ENCODE results near the gene CYREN.
"Not testable (repeated sequence)": the region's sequence is repeated elsewhere in the genome, so short reads cannot be mapped to it uniquely, and the experiment has no call there.

CYREN gene

DNA sequence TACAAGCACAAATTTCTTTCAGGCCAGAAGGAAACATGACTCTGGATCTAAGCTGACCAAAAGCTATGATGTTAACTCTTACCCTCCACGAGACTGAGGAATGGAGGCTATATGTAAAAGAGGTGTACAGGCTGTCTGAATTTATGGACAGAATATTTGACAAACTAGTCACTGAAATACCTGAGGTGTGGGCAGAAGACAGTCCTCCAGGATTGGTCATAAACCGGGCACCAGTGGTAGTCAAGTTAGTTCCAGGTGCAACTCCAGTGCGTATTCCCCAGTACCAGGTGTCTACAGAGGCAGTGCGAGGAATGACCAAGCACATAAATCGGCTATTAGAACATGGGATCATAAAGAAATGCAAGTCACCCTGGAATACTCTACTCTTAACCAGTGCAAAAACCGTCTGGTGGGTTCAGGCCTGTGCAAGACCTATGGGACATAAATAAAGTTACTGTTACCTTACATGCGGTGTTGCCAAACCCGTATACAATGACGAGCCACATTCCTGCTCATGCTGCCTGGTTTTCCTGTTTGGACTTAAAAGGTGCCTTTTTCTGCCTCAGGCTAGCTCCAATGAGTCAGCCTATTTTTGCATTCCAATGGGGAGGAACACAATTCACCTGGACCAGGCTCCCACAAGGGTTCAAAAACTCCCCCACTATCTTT, 6.7 kb upstream of the CYREN start:
- no peak for DNase-seq (ENCODE audit: low read depth in 2 of 2)

DNA sequence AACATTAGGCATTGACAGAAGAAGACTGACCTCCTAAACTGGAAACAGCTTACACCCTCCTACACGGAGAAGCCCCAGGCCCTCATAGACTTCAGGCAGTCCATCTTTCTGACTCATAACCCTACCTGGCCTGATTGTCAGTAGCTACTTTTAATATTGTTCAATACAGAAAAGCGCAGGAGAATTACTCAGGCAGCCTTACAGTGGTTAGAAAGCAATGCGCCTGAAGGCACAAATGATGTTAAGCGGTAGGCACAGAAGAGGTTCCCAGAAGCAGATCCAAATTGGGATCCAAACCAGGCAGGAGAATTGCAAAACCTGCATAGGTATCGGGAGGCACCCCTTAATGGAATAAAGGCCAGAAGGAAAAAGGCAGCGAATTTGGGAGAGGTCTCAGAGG, 5.4 kb upstream of the CYREN start:
- no peak for DNase-seq (ENCODE audit: low read depth in 2 of 2)

DNA sequence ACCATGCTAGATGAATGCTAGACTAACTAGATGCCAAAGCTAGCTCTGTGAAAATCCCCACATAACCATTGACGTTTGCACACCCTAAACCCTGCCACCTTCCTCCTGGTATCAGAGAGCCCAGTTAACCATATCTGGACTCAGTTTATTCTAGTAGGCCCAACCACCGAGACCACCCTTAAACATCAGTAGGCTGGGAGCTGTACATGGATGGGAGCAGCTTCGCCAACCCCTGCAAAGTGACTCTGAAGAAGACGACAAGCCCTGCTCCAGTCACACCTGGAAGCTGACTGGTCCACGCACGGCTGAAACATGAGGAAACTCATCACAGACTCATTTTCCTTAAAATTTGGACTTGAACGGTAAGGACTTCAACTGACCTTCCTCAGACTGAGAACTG, 4.4 kb upstream of the CYREN start:
- no peak for DNase-seq (ENCODE audit: low read depth in 2 of 2)

DNA sequence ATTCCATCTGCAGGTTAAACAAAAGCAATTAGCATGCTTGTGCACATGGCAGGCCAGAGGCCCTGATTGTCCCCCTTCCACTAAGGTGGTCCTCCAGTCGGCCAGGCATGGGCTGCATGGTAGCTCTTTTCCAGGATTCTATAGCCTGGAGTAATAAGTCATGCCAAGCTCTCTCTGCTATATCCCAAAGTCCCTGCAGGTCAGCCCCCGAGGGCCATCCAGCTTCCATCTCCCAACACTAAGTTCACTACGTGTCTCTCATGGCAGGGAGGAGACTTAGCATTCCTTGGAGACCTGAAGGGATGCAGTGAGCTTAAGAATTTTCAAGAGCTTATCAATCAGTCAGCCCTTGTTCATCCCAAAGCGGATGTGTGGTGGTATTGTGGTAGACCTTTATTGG, 3.4 kb upstream of the CYREN start:
- DNase-seq (ENCODE audit: low read depth in 2 of 2): not testable (repeated sequence)

DNA sequence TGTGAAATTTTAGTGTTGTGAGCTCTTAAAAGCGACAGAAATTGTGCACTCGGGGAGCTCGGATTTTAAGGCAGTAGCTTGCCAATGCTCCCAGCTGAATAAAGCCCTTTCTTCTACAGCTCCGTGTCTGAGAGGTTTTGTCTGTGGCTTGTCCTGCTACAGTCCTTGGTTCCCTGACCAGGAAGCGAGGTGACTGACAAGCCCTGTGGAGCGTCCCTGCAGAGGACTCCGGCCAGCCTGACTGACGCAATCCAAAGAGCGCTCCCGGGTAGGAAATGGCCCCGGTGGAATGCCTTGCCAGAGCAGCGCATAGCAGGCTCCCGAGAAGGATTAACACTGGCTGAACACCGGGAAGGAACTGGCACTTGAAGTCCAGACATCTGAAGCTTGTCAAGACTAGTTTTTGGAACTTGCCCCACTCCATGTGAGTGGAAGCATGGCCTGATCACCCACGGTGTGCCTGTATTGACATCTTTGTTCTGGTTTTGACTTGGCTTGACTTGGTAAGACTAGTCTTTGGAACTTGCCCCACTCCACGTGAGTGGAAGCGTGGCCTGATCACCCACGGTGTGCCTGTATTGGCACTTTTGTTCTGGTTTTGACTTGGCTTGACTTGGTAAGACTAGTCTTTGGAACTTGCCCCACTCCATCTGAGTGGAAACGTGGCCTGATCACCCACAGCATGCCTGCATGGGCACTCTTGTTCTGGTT, 1.2 kb upstream of the CYREN start:
- not testable (repeated sequence) for DNase-seq (ENCODE audit: low read depth in 2 of 2)

- DNase-seq (ENCODE audit: low read depth in 2 of 2): not testable (repeated sequence)
Measured at GRCh38 chr7:135170998-135171481, 533 bp upstream of the CYREN start.

- DNase-seq (ENCODE audit: low read depth in 2 of 2): no peak
Measured at GRCh38 chr7:135169964-135170273, 588 bp downstream of the CYREN start.

DNA sequence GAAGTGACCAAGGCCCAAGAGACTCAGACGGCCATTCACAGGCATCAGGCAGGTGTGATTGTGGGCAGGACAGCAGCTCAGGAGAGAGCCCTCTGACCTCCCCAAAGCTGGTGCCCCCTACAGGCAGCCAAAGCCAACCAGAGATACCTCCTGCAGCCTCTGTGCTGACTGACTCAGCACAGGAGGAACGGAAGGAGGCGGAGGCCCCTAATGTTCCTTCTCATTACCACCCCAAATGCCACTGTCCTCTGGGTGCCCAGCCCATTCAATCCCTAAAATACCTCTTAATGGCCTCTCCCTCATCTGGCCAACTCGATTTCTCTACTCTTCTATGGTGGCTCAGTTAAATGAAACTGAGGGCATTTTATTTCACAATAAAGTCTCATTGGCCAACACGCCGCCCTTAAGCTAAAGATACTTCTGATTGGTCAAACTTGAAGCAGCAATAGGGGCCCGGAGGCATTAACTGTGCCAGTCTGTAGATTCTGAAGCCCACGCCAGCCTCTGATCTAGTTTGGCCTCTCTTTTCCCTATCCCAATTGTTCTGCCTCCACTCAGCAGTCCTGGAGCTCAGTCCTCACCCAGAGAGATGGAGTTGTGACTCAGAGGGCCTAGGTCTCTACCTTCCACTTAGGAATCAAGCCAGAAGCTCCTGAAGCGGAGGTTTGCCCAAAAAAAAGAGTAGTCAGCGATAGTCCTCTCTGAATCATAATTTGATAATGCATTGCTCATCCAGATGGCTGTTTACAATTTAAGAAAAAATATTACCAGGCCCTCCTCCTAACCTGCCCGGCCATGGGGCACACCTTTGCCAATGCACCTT, 1.2 kb downstream of the CYREN start:
- DNase-seq (ENCODE audit: low read depth in 2 of 2): no peak

DNA sequence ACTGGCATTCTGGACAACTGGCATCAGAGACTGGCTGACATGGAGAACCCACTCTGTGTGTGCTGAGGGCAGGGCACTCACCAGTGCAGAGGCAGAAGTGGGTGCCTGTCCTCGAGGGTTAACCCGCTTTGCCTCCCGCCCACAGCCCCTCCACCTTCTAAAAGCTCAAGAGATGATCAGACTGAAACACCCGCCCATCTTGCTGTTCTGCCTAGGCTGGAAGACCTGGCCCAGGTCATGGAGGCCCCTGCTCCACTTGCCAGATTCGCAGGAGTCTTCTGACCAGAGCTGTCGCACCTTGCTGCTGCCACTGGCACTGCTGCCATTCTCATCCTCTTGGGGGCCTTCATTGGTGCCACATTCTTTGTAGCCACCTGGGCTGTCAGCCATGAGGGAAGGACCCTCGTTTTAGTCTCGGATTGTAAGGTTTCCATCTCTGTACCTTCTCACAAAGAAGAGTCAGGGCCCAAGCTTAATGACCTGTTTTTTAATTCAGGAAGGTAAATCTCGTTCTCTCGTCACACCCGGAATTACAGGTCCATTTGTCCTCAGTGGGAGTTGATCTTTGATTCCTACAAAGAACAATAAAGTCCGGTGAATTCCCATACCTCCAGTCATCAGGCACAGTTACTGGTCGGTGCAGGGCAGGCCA, 1.9 kb downstream of the CYREN start:
- no peak for DNase-seq (ENCODE audit: low read depth in 2 of 2)

DNA sequence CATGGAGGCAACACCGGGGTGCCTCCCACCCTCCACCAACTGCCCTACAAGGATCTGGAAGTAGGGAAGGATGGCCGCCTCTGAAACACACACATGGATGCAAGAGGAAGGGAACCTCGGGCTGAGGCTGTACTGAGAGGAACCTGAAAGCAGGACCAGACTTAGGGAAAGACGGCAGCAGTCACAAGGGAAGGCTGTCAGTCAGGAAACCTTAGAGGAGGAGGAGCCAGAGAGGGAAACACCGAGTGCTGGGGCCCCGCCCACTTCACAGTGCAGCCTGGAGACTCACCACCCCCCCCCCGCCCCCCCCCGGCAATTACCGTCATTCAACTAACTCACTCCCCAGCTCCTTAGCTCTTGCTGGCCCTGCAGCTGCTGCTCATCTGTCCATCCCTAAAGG, 2.5 kb downstream of the CYREN start:
- no peak for DNase-seq (ENCODE audit: low read depth in 2 of 2)

DNA sequence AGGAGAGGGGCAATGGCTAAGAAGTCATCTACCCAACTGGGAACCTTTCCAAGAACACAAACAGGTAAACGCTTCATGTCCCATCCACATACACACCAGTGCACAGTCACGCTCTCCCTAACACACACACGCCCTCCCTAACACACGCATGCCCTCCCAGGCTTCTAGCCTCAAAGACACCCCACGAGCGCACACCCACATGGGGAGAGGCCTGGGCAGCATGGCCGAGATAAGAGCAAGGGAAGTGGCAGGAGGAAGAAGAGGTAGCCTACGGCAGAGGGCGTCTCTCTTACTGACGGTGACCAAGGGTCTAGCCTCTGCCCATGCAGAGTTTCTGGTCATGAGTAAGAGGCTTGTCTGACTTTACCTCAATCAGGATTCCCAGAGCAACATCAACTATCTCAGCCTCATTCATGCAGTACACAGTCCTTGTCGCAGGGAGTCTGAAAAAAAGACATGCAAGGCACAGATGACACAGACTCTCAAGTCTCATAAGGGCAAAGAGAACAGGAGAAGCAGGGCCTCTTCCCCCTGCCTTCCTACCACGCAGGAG, 3.1 kb downstream of the CYREN start:
- DNase-seq (ENCODE audit: low read depth in 2 of 2): no peak

DNA sequence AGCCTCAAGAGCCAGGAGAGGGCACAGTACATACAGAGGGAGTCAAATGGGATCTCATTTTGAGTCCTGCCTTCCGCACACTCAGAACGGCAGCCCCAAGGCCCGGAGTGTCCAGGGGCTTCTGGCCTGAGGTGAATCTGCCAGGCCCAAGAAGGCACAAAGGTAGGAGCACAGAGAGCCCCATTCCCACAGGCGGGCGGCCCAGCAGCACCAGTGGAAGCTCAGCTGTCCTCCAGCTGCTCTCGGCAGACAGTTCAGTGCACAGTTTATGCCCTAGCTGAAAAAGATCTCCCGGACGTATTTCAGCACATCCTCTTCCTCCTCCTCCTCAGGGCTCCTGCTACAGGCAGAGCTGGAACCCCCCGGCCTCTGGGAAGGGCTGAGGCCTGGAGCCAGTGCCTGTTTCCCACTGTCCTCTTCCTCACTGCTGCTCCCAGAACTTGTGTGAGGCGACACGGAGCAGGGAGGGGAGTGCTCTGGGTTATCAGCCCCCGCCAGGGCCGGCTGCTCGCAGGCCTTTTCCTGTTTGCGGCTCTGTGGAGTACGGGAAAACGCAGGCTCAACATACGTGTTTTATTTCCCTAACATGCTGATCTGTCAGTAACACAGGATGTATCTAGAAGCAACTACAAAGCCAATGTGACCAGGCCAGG, 4.0 kb downstream of the CYREN start:
- no peak for DNase-seq (ENCODE audit: low read depth in 2 of 2)

GRCh38 chr7:135165862-135166261, 4.6 kb downstream of the CYREN start:
- no peak for DNase-seq (ENCODE audit: low read depth in 2 of 2)

- no peak for DNase-seq (ENCODE audit: low read depth in 2 of 2)
Measured at GRCh38 chr7:135164357-135165061, 6.0 kb downstream of the CYREN start.

DNA sequence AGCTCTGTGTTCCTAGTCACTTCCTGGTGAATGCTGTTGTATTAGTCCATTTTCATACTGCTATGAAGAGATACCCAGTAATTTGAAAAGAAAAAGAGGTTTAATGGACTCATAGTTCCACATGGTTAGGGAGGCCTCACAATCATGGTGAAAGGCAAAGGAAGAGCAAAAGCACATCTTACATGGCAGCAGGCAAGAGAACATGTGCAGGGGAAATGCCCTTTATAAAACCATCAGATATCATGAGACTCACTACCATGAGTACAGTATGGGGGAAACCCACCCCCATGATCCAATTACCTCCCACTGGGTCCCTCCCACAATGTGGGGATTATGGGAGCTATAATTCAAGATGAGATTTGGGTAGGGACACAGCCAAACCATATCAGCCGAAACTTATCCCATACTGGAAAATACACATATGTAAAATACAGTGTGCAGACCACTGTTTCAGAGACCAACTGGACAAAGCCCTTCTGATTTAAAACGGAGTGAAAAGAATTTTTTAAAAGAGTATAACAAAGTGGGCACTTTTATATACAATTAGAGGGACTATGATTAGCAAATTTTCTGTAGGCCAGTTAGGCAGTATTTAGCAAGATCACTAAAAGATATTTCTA, 8.0 kb downstream of the CYREN start:
- no peak for DNase-seq (ENCODE audit: low read depth in 2 of 2)

DNA sequence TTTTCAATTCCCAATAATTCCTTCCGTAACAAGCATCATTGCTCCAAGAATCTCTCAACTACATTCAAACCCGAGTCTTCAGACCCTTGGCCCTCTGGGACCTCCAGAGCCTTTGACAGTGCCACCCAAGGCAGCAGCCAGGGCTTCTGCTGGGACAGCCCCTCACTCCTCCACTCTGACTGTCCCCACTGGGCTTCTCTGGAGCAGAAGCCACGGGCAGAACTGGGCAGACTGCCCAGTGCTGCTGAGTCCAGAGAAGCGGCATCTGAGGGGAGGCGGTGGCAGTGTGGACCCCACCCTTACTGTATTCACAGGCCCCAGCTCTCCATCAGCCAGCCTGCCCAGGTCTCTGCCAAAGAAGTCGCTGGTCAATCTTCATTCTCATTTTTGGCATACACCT, 8.8 kb downstream of the CYREN start:
- no peak for DNase-seq (ENCODE audit: low read depth in 2 of 2)

DNA sequence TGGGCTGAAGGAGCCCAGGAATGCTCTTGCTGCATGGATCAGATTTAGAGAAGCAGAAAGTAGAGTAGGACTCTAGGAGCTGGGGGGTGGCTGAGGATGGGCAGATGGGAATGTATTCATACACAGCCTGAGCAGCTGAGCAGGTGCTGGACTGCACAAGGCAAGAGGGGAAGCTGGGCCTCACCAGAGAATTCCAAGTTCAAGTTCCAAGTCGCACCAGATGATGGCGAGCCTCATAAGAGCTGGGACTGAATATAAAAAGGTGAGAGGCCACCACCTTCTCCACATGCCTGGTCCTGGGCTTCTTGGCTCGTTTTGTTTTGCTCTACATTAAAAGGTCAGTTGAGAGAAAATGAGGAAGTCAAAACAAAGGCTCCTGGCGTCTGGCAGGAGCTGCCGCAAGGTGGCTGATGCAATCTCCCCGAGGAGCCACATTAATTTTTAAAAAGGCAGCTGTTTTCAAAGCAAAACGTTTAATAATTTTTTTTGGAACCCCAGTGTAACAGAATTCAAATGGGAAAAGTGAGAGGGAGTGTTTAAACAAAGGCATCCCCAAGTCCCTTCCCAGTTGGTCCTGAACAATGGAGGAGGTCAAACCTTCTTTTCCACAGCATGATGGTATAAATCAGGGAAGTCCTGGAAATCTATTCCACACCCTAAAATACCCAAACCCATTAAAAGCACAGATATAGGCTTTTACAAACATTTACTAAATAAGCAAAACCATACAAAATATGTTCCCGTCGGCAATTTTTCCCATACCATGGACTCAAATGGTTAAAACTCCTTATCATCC, 9.5 kb downstream of the CYREN start:
- no peak for DNase-seq (ENCODE audit: low read depth in 2 of 2)

DNA sequence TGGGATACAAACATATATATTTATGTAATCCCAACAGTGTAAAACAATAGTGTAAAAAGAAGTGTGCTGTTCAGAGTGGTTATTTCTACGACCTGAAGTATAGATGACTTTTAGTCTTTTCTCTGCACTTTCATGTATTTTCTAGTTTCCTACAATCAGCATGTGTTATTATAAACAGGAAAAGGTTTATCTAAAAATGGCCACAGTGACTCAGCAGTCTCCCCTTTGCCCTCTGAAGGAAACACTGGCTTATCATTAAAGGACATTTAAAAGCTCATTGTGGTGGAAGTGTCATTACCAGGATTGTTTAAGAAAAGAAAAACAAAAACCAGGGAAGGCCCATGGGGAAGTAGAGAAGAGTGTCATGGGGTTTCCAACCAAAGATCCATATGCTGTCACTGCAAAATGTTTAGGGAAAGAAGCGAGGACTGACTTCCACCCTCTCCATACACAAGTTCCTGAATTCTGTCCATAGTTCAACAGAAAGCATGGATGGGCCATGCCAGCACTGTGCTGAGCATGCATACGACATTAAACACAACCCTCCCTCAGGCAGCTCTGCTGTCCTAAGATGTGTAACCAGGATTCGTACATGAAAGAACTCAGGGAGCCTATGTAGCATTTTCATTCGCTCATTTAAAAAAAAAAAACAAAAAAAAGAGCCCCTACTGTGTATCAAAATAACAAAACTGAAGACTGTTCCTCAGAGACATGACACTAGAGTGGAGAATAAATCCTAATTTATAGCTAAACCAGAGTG, 10.2 kb downstream of the CYREN start:
- no peak for DNase-seq (ENCODE audit: low read depth in 2 of 2)
